K562 (cell line): ENCODE results near the gene PPOX. TPM values are rescaled to one million over a fixed set of nuclear protein-coding genes. Genes with fewer than 3 reads are reported as not detected.

Experiments used
- CBX1 ChIP-seq: sonication (generic); IDR thresholded peaks from 2 replicates; pipeline ENCODE4 v1.6.1; 2016; ENCODE audit warnings: antibody characterized with exemption, low read depth, mild to moderate bottlenecking
- CREB3L1 ChIP-seq: fragments of 450-650 bp; IDR thresholded peaks from 2 replicates; pipeline ENCODE4 v1.6.1; 2014; ENCODE audit warnings: low read depth, mild to moderate bottlenecking, moderate library complexity, borderline replicate concordance
- CXXC5 ChIP-seq: fragments of 250-450 bp; sonication (Bioruptor Pico); IDR thresholded peaks from 2 replicates; pipeline ENCODE4 v1.8.0; 2022; ENCODE audit warnings: inconsistent platforms, mild to moderate bottlenecking, moderate library complexity
- FOSL1 ChIP-seq: fragments of 200-800 bp; sonication (Bioruptor generic); conservative IDR thresholded peaks from 2 replicates; pipeline ENCODE4 v1.6.1; 2016; ENCODE audit warnings: missing genetic modification characterization, missing compliant biosample characterization
- GABPB1 ChIP-seq: sonication (generic); formaldehyde crosslinking; IDR thresholded peaks from 2 replicates; pipeline ENCODE4 v1.8.0; 2022; ENCODE audit warnings: mild to moderate bottlenecking, missing genetic modification reagents
- JUNB ChIP-seq: fragments of 450-650 bp; formaldehyde crosslinking; conservative IDR thresholded peaks from 2 replicates; pipeline ENCODE4 v1.4.0; 2020; ENCODE audit warnings: mild to moderate bottlenecking
- L3MBTL2 ChIP-seq: fragments of 450-650 bp; IDR thresholded peaks from 2 replicates; pipeline ENCODE4 v1.6.1; 2016; ENCODE audit warnings: mild to moderate bottlenecking, moderate library complexity
- MAZ ChIP-seq, 2 experiments: fragments of 450-650 bp in 1 of 2; sonication (generic) in 1 of 2; formaldehyde crosslinking; IDR thresholded peaks in 1 of 2; conservative IDR thresholded peaks in 1 of 2; 2 replicates each; pipeline versions ENCODE4 v1.4.0 to v1.5.0; 2020; ENCODE audit warnings: mild to moderate bottlenecking in 1 of 2, missing genetic modification reagents in 1 of 2
- MEIS2 ChIP-seq: fragments of 450-650 bp; IDR thresholded peaks from 2 replicates; pipeline ENCODE4 v1.6.1; 2014; ENCODE audit warnings: mild to moderate bottlenecking; ENCODE audit not compliant: partially characterized antibody
- MYNN ChIP-seq, 2 experiments: sonication (generic); formaldehyde crosslinking in 1 of 2; IDR thresholded peaks; 2 replicates each; pipeline versions ENCODE4 v1.5.0 to v1.6.1; 2016 to 2020; ENCODE audit warnings: antibody characterized with exemption in 1 of 2, missing genetic modification reagents in 1 of 2
- NFYB ChIP-seq: IDR thresholded peaks from 2 replicates; pipeline ENCODE4 v1.6.1; 2011; ENCODE audit warnings: mild to moderate bottlenecking, moderate library complexity; ENCODE audit not compliant: insufficient read length; ENCODE audit errors: extremely low read depth
- POLR2AphosphoS5 ChIP-seq: IDR thresholded peaks from 2 replicates; pipeline ENCODE4 v1.6.1; 2011; ENCODE audit warnings: mild to moderate bottlenecking, low read depth, low read length, moderate library complexity; ENCODE audit not compliant: control insufficient read depth, insufficient read depth
- RAD51 ChIP-seq: fragments of 450-650 bp; IDR thresholded peaks from 2 replicates; pipeline ENCODE4 v1.7.1; 2016; ENCODE audit warnings: low read depth, mild to moderate bottlenecking, borderline replicate concordance
- SMARCE1 ChIP-seq: fragments of 450-650 bp; IDR thresholded peaks from 2 replicates; pipeline ENCODE4 v1.7.1; 2016; ENCODE audit warnings: mild to moderate bottlenecking
- STAT5A ChIP-seq: IDR thresholded peaks from 2 replicates; pipeline ENCODE4 v1.6.1; 2012; ENCODE audit warnings: low read length, inconsistent platforms, borderline replicate concordance
- TCF7 ChIP-seq: sonication (generic); IDR thresholded peaks from 2 replicates; pipeline ENCODE4 v1.6.1; 2016; ENCODE audit warnings: antibody characterized with exemption, borderline replicate concordance
- TRIM28 ChIP-seq: fragments of 450-650 bp; IDR thresholded peaks from 2 replicates; pipeline ENCODE4 v1.6.1; 2017
- ZBTB11 ChIP-seq, 3 experiments: fragments of 200-800 bp in 1 of 3; fragments of 250-450 bp in 1 of 3; fragments of 450-650 bp in 1 of 3; sonication (Bioruptor Pico) in 1 of 3; sonication (Bioruptor generic) in 1 of 3; formaldehyde crosslinking in 1 of 3; IDR thresholded peaks; 2 replicates each; pipeline versions ENCODE4 v1.6.1 to v1.8.0; 2016 to 2022; ENCODE audit warnings: mild to moderate bottlenecking in 2 of 3, missing genetic modification characterization in 2 of 3, missing compliant biosample characterization in 1 of 3, moderate library complexity in 1 of 3
- ZBTB17 ChIP-seq: fragments of 450-650 bp; formaldehyde crosslinking; IDR thresholded peaks from 2 replicates; pipeline ENCODE4 v1.4.0; 2020; ENCODE audit warnings: mild to moderate bottlenecking
- polyA plus RNA-seq, 8 experiments: library from polyadenylated mRNA; depleted of rRNA in 4 of 8; stranded (reverse) in 5 of 8; unstranded in 3 of 8; fragments of >200 nt; fragmentation: Nextera tagmentation in 2 of 8; fragmentation: Illumina TruSeq in 1 of 8; extraction: Ambion mirVana in 2 of 8; extraction: Trizol in 1 of 8; gene quantifications; 2 replicates each; pipeline versions ENCODE4 v1.2.1 to v1.2.3, GENCODE V29; 2011 to 2014; ENCODE audit warnings: inconsistent platforms in 1 of 8, missing spikeins in 1 of 8
- total RNA-seq, 7 experiments: library from RNA; depleted of rRNA in 6 of 7; stranded (reverse); fragments of >200 nt in 6 of 7; fragmentation: Illumina TruSeq in 2 of 7; extraction: Trizol in 2 of 7; gene quantifications; 2 replicates each; pipeline versions ENCODE4 v1.2.1 to v1.2.3, GENCODE V29; 2011 to 2021; ENCODE audit warnings: low replicate concordance in 1 of 7
- TF ChIP-seq, protein P1 (sequence below): IDR thresholded peaks from 2 replicates; pipeline ENCODE4 v1.6.1; 2012; ENCODE audit warnings: low read depth, low read length, improper control_type of control experiment, borderline replicate concordance

The PPOX gene
- total and polyA plus RNA-seq, 9 of the 15 experiments (the other 6 are each of a cell fraction or from before 2014, with no cell fraction given) = 17.0 to 57.1 (median 38.9) TPM

DNA sequence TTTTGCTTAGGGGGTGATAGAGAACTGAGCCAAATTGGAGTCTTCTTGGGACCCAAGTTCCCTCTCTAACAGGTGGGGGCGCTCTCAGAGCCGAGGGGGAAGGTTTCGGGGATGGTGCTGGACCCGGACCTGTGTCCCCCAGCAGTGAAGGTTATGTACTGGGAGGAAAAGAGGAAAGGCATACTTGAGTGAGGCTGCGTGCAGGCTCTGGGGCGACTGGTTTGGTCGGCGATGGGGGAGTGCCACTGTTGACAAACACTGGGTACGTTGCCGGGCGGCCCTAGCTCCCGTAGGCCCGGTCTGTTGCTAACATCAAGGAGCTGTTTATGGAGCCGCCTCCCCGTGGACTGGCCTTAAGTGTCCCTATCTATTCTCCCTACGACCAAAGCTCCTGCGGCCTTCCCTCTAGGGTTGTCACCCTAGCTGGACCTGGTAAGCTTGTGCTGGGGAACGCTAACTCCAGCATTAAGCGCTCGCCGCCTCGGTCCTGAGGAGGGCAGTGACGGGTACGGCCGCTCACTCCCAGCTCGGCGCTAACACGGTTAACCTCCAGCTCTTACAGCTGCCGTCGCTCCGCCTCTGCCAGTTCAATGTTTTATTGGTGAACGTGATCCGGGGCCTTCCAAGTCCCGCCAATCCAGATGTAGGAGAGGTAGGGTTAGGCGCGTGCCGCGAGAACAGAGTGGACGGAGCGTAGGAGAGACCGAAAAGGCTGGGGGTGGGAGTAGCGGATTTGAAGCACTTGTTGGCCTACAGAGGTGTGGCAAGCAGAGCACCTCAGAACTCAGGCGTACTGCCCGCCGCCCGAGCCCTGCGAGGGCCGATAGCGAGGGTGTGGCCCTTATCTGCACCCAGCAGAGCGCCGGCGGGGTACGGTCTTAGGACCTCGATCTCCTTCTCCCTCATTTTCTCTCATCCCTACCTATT, at the start of gene PPOX (continued):
- TF ChIP-seq STAT5A (peak; percentile 93), ZBTB17 (CRISPR knock-in tag) (peak; percentile 77; the same call in 1 of the 2 replicates), TRIM28 (0 out of 2 replicates have a peak, but pooled peaks have one; percentile 43), FOSL1 (tag) (peak; percentile 45), ZBTB11 (CRISPR knock-in tag; IDR thresholded peaks at IDR 0.05) (peak in 2 of 3 experiments; percentile 9 to 80; a peak in 2 of 6 replicates), L3MBTL2 (peak; percentile 96), SMARCE1 (peak; percentile 98), MYNN (IDR thresholded peaks at IDR 0.05) (peak; percentile 77), MYNN (CRISPR knock-in tag; IDR thresholded peaks at IDR 0.05) (no peak), MEIS2 (peak; percentile 29), NFYB (peak; percentile 81), POLR2AphosphoS5 (peak; percentile 93), JUNB (CRISPR knock-in tag) (no peak), MAZ (CRISPR knock-in tag; conservative IDR thresholded peaks at IDR 0.05 in 1 of 2, IDR thresholded peaks at IDR 0.05 in 1 of 2) (peak; percentile 83 to 92), TCF7 (peak; percentile 75), GABPB1 (CRISPR knock-in tag) (peak; percentile 68), CREB3L1 (peak; percentile 81; the same call in 1 of the 2 replicates), CXXC5 (CRISPR knock-in tag) (peak; percentile 100), RAD51 (peak; percentile 62; the same call in 1 of the 2 replicates), CBX1 (no peak)
- TF ChIP-seq, protein P1, sequence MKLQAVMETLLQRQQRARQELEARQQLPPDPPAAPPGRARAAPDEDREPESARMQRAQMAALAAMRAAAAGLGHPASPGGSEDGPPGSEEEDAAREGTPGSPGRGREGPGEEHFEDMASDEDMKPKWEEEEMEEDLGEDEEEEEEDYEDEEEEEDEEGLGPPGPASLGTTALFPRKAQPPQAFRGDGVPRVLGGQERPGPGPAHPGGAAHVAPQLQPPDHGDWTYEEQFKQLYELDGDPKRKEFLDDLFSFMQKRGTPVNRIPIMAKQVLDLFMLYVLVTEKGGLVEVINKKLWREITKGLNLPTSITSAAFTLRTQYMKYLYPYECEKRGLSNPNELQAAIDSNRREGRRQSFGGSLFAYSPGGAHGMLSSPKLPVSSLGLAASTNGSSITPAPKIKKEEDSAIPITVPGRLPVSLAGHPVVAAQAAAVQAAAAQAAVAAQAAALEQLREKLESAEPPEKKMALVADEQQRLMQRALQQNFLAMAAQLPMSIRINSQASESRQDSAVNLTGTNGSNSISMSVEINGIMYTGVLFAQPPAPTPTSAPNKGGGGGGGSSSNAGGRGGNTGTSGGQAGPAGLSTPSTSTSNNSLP = peak; percentile 32; the same call in 1 of the 2 replicates
